ENCODE measurements around the gene CEP128.

Gene CEP128

DNA sequence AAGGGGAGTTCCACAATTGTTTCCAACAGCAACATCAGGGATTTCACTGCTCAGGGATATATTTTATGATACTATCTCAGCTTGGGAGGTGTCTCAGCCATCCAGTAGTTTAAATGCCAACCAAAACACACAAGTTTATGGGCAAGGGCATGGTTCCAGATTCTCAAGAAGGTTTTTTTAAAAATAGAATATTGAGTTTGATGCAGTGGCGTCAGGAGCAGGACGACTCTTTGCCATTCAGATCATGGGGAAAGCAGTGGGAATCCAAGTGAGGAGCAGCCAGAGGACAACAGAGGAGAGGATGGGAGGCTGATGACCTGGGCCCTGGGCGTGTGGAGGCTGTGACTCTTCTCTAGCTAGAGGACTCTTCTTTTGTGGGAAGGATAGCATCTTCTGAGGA lies 39.6 kb upstream of the CEP128 start:
- no peak for DNase-seq (ENCODE audit: extremely low spot score)
- ChIA-PET CTCF (no interaction called here), POLR2A (no interaction called here)
- TF ChIP-seq FOXM1 (IDR thresholded peaks at IDR 0.05; ENCODE audit: borderline replicate concordance): no peak
- no peak for TF ChIP-seq ZNF384 (IDR thresholded peaks at IDR 0.05)
- no peak for TF ChIP-seq CTBP1 (IDR thresholded peaks at IDR 0.05; ENCODE audit: borderline replicate concordance)

DNA sequence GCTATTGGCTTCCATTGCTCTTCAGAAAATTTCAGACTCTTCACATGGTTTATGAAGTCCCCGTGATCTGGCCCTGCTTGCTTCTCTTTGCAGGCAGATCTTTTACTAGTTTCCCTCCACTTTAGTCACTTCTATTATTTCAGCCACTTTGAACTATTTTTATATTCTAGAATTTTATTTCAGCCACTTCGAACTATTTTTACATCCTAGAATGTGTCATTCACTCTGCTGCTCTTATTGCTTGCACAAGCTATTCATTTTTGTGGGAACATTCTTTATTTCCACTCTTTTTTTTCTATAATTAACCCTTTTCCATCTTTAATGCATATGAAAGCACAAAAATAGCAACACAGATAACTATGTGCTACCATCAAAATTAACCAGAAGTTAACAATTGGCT lies 38.4 kb upstream of the CEP128 start:
- TF ChIP-seq SUZ12 (IDR thresholded peaks at IDR 0.05) (no peak), HDGF (IDR thresholded peaks at IDR 0.05; ENCODE audit: borderline replicate concordance) (no peak), ELF4 (IDR thresholded peaks at IDR 0.05) (no peak), ZNF384 (IDR thresholded peaks at IDR 0.05) (no peak), LEF1 (IDR thresholded peaks at IDR 0.05; ENCODE audit: borderline replicate concordance) (no peak), FOXA1 (IDR thresholded peaks at IDR 0.05) (no peak), ARNT (IDR thresholded peaks at IDR 0.05) (no peak), BHLHE40 (IDR thresholded peaks at IDR 0.05; ENCODE audit: borderline replicate concordance) (no peak), CTBP1 (IDR thresholded peaks at IDR 0.05; ENCODE audit: borderline replicate concordance) (no peak), SP1 (IDR thresholded peaks at IDR 0.05) (no peak)
- no peak for DNase-seq (ENCODE audit: extremely low spot score)
- ChIA-PET CTCF (no interaction called here), POLR2A (no interaction called here)

DNA sequence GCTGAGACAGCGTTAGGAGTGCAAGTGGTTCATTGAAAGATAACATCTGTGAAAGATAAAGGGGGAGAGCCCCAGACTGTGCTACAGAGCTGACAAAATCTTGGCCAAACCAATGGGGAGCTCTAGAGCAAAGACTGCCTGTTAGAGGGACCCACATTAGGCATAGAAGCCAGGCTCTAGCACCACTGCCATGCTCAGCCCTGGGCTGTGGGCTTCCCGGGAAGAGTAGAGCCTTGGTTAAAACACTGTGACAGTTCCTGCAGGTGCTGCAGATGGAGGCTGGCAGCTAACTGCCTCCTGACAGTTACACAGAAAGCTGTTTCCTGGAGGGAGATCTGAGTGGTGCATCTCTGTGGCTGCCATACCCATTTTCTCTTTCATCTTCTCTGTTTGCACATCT lies 36.9 kb upstream of the CEP128 start:
- CTCF ChIA-PET: no interaction called here

DNA sequence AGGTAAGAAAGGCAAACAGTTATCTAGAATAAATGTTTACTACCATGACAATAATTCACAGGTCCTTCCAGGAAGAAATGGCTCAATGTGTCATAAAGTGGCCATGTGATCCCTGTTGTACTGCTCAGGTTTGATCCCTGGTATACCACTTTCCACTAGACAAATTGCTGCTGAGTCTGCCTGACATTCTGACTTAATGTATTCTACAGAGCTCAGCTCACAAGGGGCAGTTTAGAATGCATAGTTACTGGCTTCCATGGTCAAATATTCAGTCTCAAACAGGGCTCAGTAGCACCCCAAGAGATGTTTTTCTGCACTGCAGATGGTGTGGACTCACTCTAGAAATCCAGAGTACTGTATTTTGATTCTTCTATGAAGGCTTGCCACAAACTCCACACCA lies 35.7 kb upstream of the CEP128 start:
- ChIA-PET POLR2A (no interaction called here), CTCF (no interaction called here)
- DNase-seq (ENCODE audit: extremely low spot score): no peak
- no peak for TF ChIP-seq BHLHE40 (IDR thresholded peaks at IDR 0.05; ENCODE audit: borderline replicate concordance)
- no peak for TF ChIP-seq ARNT (IDR thresholded peaks at IDR 0.05)
- TF ChIP-seq ZNF384 (IDR thresholded peaks at IDR 0.05): no peak
- TF ChIP-seq L3MBTL2 (conservative IDR thresholded peaks at IDR 0.05): no peak
- TF ChIP-seq NFRKB (IDR thresholded peaks at IDR 0.05): no peak
- no peak for TF ChIP-seq FOXA1 (IDR thresholded peaks at IDR 0.05)
- no peak for TF ChIP-seq CTBP1 (IDR thresholded peaks at IDR 0.05; ENCODE audit: borderline replicate concordance)
- no peak for TF ChIP-seq ELF4 (IDR thresholded peaks at IDR 0.05)
- no peak for TF ChIP-seq SUZ12 (IDR thresholded peaks at IDR 0.05)
- no peak for TF ChIP-seq LEF1 (IDR thresholded peaks at IDR 0.05; ENCODE audit: borderline replicate concordance)
- no peak for TF ChIP-seq FOXK2 (IDR thresholded peaks at IDR 0.05)
- TF ChIP-seq, protein P1, sequence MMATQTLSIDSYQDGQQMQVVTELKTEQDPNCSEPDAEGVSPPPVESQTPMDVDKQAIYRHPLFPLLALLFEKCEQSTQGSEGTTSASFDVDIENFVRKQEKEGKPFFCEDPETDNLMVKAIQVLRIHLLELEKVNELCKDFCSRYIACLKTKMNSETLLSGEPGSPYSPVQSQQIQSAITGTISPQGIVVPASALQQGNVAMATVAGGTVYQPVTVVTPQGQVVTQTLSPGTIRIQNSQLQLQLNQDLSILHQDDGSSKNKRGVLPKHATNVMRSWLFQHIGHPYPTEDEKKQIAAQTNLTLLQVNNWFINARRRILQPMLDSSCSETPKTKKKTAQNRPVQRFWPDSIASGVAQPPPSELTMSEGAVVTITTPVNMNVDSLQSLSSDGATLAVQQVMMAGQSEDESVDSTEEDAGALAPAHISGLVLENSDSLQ (IDR thresholded peaks at IDR 0.05): no peak
- no peak for TF ChIP-seq TARDBP (IDR thresholded peaks at IDR 0.05)
- no peak for TF ChIP-seq HDGF (IDR thresholded peaks at IDR 0.05; ENCODE audit: borderline replicate concordance)
- TF ChIP-seq FOXM1 (IDR thresholded peaks at IDR 0.05; ENCODE audit: borderline replicate concordance): no peak
- TF ChIP-seq SP1 (IDR thresholded peaks at IDR 0.05): no peak

More for the DNA sequence above, 36.9 kb upstream of the CEP128 start:
- TF ChIP-seq FOXM1 (IDR thresholded peaks at IDR 0.05; ENCODE audit: borderline replicate concordance): no peak
- no peak for TF ChIP-seq BHLHE40 (IDR thresholded peaks at IDR 0.05; ENCODE audit: borderline replicate concordance)
- TF ChIP-seq L3MBTL2 (conservative IDR thresholded peaks at IDR 0.05): no peak
- no peak for TF ChIP-seq TARDBP (IDR thresholded peaks at IDR 0.05)
- TF ChIP-seq LEF1 (IDR thresholded peaks at IDR 0.05; ENCODE audit: borderline replicate concordance): no peak
- TF ChIP-seq SUZ12 (IDR thresholded peaks at IDR 0.05): no peak
- POLR2A ChIA-PET: no interaction called here
- no peak for DNase-seq (ENCODE audit: extremely low spot score)

DNA sequence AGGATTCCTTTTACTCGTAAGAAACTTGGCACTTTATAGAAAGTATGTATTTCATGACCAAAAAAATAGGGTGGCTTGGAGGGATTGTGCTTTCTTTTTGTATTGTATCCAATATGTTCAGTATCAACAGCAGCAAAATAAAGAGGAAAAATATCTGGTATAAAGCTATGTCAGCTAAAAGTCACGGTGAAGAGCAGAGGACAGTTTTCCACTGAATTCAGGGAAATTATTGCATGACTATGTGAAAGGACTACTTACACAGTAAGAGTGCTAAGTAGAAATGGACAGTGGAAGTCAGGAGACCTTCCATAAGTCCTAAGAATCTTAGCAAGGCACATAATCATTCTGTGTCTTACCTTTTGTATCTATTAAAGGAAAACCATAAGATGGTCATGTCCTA lies 33.1 kb upstream of the CEP128 start:
- ChIA-PET CTCF (interaction anchor here (1.7 kb wide), 1 partner anchor 13 kb away, joined by 6 read pairs; no protein-coding TSS in a partner anchor), POLR2A (interaction anchor here (1.1 to 1.2 kb wide), 2 partner anchors 32 to 196 kb away, joined by 3 to 4 read pairs; no protein-coding TSS in a partner anchor)
- DNase-seq (ENCODE audit: extremely low spot score): no peak
- no peak for TF ChIP-seq SP1 (IDR thresholded peaks at IDR 0.05)
- TF ChIP-seq, protein P1 (IDR thresholded peaks at IDR 0.05): no peak
- no peak for TF ChIP-seq ZNF384 (IDR thresholded peaks at IDR 0.05)
- no peak for TF ChIP-seq TARDBP (IDR thresholded peaks at IDR 0.05)
- TF ChIP-seq ELF4 (IDR thresholded peaks at IDR 0.05): no peak
- TF ChIP-seq NFRKB (IDR thresholded peaks at IDR 0.05): no peak
- TF ChIP-seq HDGF (IDR thresholded peaks at IDR 0.05; ENCODE audit: borderline replicate concordance): no peak
- no peak for TF ChIP-seq FOXM1 (IDR thresholded peaks at IDR 0.05; ENCODE audit: borderline replicate concordance)
- TF ChIP-seq CTBP1 (IDR thresholded peaks at IDR 0.05; ENCODE audit: borderline replicate concordance): no peak
- no peak for TF ChIP-seq LEF1 (IDR thresholded peaks at IDR 0.05; ENCODE audit: borderline replicate concordance)
- TF ChIP-seq FOXK2 (IDR thresholded peaks at IDR 0.05): no peak
- no peak for TF ChIP-seq BHLHE40 (IDR thresholded peaks at IDR 0.05; ENCODE audit: borderline replicate concordance)
- TF ChIP-seq SUZ12 (IDR thresholded peaks at IDR 0.05): no peak

DNA sequence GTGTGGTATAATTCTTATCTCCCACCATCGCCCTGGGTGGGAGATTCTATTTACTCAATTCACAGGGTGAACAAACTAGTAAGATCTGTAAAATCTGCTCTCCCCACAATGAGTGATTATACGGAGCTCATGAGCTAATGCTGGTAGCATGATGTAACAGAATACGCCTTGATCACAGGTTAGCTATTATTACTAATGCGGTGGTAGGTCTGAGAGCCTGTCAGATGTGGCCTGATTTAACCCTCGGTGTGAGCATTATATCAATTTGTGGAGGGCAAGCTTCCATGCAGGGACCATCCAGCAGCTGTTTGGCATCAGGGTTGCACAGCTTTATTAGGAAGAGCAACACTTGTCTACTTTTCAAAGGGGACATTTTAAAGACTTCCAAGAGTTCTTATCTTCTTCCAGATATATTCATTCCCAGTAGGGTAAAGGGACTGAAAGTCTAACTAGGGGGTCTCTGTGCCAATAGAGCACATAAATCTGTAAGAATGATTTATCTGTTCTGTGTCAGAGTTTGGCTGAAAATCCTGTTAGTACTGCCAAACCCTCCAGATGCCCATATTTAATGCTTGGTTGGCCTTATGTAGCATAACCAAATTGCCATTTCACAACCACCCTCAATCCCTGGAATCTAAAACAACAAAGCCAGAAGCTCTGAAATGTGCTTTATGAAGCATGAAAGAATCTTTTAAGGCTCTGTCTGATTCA lies 32.5 kb upstream of the CEP128 start:
- DNase-seq (ENCODE audit: extremely low spot score): no peak
- ChIA-PET CTCF (interaction anchor here (0.6 to 1.7 kb wide), 4 partner anchors 13 to 350 kb away, joined by 4 to 10 read pairs (median 6); partner anchors contain the start of gene TSHR), POLR2A (interaction anchor here (1.1 to 1.2 kb wide), 2 partner anchors 32 to 196 kb away, joined by 3 to 4 read pairs; no protein-coding TSS in a partner anchor)
- TF ChIP-seq SUZ12 (IDR thresholded peaks at IDR 0.05) (no peak), SP1 (IDR thresholded peaks at IDR 0.05) (no peak), CTBP1 (IDR thresholded peaks at IDR 0.05; ENCODE audit: borderline replicate concordance) (no peak), HDGF (IDR thresholded peaks at IDR 0.05; ENCODE audit: borderline replicate concordance) (no peak), L3MBTL2 (conservative IDR thresholded peaks at IDR 0.05) (no peak), ARNT (IDR thresholded peaks at IDR 0.05) (no peak), FOXM1 (IDR thresholded peaks at IDR 0.05; ENCODE audit: borderline replicate concordance) (no peak), ELF4 (IDR thresholded peaks at IDR 0.05) (no peak), FOXK2 (IDR thresholded peaks at IDR 0.05) (no peak), LEF1 (IDR thresholded peaks at IDR 0.05; ENCODE audit: borderline replicate concordance) (no peak), TARDBP (IDR thresholded peaks at IDR 0.05) (no peak), ZNF384 (IDR thresholded peaks at IDR 0.05) (no peak), BHLHE40 (IDR thresholded peaks at IDR 0.05; ENCODE audit: borderline replicate concordance) (no peak), NFRKB (IDR thresholded peaks at IDR 0.05) (no peak)
- TF ChIP-seq, protein P1 (IDR thresholded peaks at IDR 0.05): no peak

All from HEK293T (cell line).